ENCODE measurements around the gene DIPK2A.

GRCh38 chr3:143963946-143964345 lies 7.7 kb upstream of the DIPK2A start:
- TF ChIP-seq CTCF (IDR thresholded peaks at IDR 0.05) = no peak
- no peak for TF ChIP-seq MAX (IDR thresholded peaks at IDR 0.05; ENCODE audit: low read depth)
- no peak for TF ChIP-seq NRF1 (IDR thresholded peaks at IDR 0.05; ENCODE audit: low read depth, low read length)
